Neural progenitor cell (in vitro differentiated cells): Measurements from ENCODE around the gene MAGI3.

Experiments
- EZH2phosphoT487 ChIP-seq: fragments of 200-600 bp; sonication (generic); IDR thresholded peaks from 2 replicates; pipeline ENCODE4 v1.6.1; 2017; ENCODE audit warnings: antibody characterized with exemption
- TF ChIP-seq, protein P1 (sequence below): fragments of 200-600 bp; sonication (generic); IDR thresholded peaks from 2 replicates; pipeline ENCODE4 v1.5.1; 2017; ENCODE audit warnings: antibody characterized with exemption, mild to moderate bottlenecking

DNA sequence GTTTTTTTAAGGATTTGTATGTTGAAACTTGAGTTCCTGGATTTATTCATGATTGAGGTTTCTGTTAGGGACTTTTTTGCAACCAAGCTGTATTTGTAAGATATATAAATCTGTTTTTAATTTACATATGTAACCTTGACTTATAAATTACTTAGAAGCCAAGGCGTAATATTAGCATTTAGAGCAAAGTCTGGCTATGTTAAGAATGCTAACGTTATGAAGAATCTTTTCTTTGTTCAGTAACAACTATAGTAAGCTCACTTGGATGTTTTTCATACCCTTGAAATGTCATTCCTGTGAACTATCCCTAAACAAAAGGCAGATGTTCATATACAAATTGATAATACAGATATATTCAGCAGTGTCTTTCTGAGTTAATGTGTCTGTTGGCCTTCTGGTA is 155.3 kb downstream of the MAGI3 start:
- TF ChIP-seq, protein P1, sequence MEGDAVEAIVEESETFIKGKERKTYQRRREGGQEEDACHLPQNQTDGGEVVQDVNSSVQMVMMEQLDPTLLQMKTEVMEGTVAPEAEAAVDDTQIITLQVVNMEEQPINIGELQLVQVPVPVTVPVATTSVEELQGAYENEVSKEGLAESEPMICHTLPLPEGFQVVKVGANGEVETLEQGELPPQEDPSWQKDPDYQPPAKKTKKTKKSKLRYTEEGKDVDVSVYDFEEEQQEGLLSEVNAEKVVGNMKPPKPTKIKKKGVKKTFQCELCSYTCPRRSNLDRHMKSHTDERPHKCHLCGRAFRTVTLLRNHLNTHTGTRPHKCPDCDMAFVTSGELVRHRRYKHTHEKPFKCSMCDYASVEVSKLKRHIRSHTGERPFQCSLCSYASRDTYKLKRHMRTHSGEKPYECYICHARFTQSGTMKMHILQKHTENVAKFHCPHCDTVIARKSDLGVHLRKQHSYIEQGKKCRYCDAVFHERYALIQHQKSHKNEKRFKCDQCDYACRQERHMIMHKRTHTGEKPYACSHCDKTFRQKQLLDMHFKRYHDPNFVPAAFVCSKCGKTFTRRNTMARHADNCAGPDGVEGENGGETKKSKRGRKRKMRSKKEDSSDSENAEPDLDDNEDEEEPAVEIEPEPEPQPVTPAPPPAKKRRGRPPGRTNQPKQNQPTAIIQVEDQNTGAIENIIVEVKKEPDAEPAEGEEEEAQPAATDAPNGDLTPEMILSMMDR: no peak
- TF ChIP-seq EZH2phosphoT487: no peak
